Omental fat pad (tissue), 4 donors: ENCODE data around the gene GABRB1. TPM values are rescaled to one million over a fixed set of nuclear protein-coding genes. Genes with fewer than 3 reads are reported as not detected.

Source experiments
- ATAC-seq: fragments of 150-250 bp; one replicate; pipeline ENCODE4 v1.9.1; 2016; ENCODE audit warnings: mild to moderate bottlenecking, moderate library complexity; ENCODE audit not compliant: low FRiP score
- DNase-seq: peaks from one replicate; pipeline ENCODE4 v3.0.0-alpha.2; 2019; ENCODE audit warnings: low spot score
- total RNA-seq, 4 donors: library from RNA; depleted of rRNA; stranded (reverse); fragments of >200 nt; gene quantifications; one replicate each; pipeline ENCODE4 v1.1.0, GENCODE V29; 2016
- TF ChIP-seq, protein P1 (sequence below), 3 donors: fragments of 450-650 bp; IDR thresholded peaks; one replicate each; pipeline ENCODE4 v1.5.1; 2016 to 2017; ENCODE audit warnings: antibody characterized with exemption in 3 of 3, mild to moderate bottlenecking in 3 of 3, moderate library complexity in 2 of 3

Gene GABRB1
- total RNA-seq, 4 donors from 2014 or later: 0.28 TPM; not detected in 3

DNA sequence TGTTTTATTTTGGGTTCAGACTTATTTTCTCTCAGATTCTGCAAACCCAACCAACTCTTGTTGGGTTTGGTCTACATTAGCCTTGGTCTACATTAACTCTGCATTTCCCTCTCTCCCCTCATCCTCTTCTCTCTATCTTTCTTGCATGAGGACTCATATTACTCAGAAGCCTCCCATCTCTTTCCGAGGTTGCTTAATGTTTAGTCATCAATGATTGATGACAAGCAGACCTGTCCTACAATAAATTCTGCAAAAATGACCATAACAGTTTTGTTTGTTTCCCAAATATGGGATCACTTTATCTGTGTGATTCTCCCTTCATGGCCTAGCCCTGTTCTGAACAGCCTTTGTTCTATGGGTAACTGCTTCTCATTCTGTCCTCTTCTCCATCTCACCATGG is 75.2 kb downstream of the GABRB1 start:
- peak; percentile 37 for ATAC-seq
- DNase-seq: no peak
- TF ChIP-seq, protein P1, sequence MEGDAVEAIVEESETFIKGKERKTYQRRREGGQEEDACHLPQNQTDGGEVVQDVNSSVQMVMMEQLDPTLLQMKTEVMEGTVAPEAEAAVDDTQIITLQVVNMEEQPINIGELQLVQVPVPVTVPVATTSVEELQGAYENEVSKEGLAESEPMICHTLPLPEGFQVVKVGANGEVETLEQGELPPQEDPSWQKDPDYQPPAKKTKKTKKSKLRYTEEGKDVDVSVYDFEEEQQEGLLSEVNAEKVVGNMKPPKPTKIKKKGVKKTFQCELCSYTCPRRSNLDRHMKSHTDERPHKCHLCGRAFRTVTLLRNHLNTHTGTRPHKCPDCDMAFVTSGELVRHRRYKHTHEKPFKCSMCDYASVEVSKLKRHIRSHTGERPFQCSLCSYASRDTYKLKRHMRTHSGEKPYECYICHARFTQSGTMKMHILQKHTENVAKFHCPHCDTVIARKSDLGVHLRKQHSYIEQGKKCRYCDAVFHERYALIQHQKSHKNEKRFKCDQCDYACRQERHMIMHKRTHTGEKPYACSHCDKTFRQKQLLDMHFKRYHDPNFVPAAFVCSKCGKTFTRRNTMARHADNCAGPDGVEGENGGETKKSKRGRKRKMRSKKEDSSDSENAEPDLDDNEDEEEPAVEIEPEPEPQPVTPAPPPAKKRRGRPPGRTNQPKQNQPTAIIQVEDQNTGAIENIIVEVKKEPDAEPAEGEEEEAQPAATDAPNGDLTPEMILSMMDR (IDR thresholded peaks at IDR 0.05): no peak

- ATAC-seq: no peak
- no peak for DNase-seq
- TF ChIP-seq, protein P1 (IDR thresholded peaks at IDR 0.05): no peak
These were observed 78.0 kb downstream of the GABRB1 start for GRCh38 chr4:47109379-47109778.

DNA sequence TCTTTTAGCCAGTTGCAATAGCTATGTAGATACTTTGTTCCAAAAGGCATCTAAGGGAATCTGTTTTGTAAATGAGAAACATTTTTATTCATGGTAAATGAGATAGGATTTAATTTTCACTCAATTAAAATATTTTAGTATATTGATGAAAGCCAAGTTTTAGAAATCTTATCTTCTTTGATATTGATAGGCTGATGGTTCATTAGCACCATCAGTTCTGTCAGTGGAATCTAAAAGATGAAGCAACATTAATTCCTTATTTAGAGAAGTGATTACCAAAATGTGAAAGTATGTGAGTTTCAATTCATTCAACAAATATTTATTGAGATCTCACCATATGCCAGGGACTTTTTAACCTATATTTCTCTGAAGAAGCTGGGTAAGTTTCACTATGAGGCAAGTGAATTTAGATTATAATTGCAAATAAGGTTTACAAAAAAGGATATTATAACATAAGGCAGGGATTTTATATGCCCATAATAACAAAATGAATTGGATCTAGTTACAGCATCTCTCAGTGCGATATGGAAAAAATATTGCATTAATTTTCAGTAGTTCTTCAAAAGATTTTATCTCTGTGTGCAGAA is 79.3 kb downstream of the GABRB1 start:
- TF ChIP-seq, protein P1 (IDR thresholded peaks at IDR 0.05): no peak
- ATAC-seq: no peak
- DNase-seq: no peak

DNA sequence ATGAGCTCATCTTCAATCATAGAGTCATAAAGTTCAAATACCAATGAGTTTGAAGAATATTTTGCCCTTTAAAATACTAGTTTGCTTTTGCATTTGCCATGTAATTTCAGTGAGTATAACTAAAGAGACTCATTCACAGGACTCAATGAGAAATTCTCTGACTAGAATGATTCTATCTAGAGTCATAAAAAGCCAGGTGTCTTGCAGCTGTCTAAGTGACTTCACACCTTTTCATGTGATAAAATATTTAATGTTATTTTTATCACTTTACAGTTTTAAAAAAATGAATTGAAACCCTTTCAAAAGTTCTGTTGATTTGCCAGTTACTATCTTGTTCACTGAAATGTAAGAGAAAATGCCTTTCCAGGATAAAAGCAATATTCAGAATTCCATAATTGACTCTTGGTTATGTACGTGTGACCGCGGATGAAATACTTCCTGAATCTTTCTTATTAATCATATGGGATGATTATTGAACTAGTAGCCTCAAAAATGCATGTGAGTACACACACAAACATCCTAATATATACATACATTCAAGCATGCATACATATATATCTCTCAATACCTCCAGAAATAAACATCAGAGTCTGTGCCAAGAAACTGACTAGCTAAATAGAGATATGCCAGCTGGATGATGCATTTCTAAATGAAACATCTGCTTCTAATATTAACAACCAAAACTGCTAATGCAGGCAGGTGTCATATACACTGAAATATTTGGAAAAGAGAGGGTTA is 87.0 kb downstream of the GABRB1 start:
- DNase-seq (no peak), ATAC-seq (no peak)
- TF ChIP-seq, protein P1 (IDR thresholded peaks at IDR 0.05): no peak

DNA sequence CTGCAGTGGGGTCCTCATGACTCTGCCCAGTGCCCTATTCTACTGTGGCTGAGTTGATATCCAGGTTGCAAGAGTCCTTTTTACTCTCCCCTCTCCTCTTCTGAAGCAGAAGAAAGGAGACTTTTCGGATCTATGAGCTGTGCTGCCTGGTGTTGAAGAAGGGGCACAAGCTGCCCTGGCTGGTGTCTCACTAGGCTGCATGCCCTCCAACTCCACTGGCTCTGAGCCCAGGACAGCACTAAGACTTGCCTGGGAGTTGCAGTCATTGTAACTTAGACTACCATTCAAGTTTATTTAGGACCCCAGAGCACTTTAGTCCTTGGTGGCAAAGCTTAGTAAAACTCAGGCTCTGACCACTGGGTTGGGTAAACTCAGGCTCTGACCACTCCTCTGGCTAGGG is 89.4 kb downstream of the GABRB1 start:
- TF ChIP-seq, protein P1 (IDR thresholded peaks at IDR 0.05): no peak
- DNase-seq (no peak), ATAC-seq (no peak)

DNA sequence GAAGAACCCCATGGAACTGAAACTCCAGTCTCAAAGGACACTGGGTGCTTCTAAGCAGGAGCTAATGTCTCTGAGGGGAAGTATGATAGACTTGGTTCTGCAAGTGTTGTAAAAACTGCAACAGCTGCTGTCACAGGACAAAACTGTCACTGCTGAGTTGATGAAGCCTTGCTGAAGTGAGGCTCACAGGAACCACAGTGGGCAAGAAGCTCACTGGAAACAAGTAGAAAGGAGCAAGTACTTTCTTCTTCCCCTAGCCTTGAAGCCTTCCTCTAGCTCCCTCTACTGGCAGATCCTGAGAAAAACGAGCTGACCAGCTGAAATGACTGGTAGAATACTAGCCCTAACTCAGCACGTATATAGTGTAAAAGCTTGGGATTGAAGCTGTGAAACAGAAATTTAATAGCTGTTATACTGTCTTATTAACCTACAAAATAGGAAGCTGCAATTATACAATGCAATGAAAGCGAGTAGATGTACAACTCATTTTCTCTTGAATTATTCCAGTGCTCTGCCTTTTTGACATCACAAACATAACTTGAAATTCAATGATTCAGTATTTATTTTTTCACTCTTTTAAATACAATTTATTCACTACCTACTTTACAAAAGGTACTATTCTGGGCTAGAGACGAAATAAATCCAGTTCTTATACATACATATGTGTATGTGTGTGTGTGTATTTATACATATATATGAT is 91.4 kb downstream of the GABRB1 start:
- peak; percentile 22 for DNase-seq
- TF ChIP-seq, protein P1 (IDR thresholded peaks at IDR 0.05): no peak
- ATAC-seq: no peak
